Measurements from ENCODE around the gene SLC66A1. TPM values are rescaled to one million over a fixed set of nuclear protein-coding genes. Genes with fewer than 3 reads are reported as not detected.
A peak's percentile ranks its signal among the peaks of the same experiment; 100 is the strongest.
"Not testable (repeated sequence)": the region's sequence is repeated elsewhere in the genome, so short reads cannot be mapped to it uniquely, and the experiment has no call there.

SLC66A1 gene
- total RNA-seq, 2 experiments from 2014 or later = 2.3 to 3.7 TPM

GRCh38 chr1:19287436-19288185, 24.5 kb upstream of the SLC66A1 start:
- H3K4me3 Mint-ChIP-seq = peak overlapping the region; percentile 67
- CTCF ChIA-PET = no interaction called here
- peaks cover 19% of the 10 kb centered on the region for H3K36me3 Mint-ChIP-seq (ENCODE audit: low read depth)
- no peak overlapping the region for H3K4me3 ChIP-seq (ENCODE audit: low read length)
- peaks cover 14% of the 10 kb centered on the region for H3K27me3 Mint-ChIP-seq
- peaks cover 0 to 9% of the 10 kb centered on the region in 2 experiments for H3K9me3 ChIP-seq (ENCODE audit: control insufficient read depth in 1 of 2, insufficient read depth in 1 of 2, low read length in 2 of 2)
- no peak for DNase-seq
- POLR2A ChIA-PET = no interaction called here
- intact Hi-C loops (cut with DNase I, micrococcal nuclease) = no loop called here
- H3K27me3 ChIP-seq (ENCODE audit: control insufficient read depth in 1 of 2, insufficient read depth in 2 of 2, low read length in 2 of 2) = peaks cover 0 to 9% of the 10 kb centered on the region in 2 experiments
- no peak for ATAC-seq (ENCODE audit: poor library complexity)
- H3K36me3 ChIP-seq (ENCODE audit: insufficient read depth, low read length) = no peaks in the 10 kb centered on the region
- H3K9me3 Mint-ChIP-seq = no peaks in the 10 kb centered on the region
- H3K4me1 Mint-ChIP-seq (ENCODE audit: low read depth) = peaks cover 9% of the 10 kb centered on the region
- no peak for TF ChIP-seq CTCF (IDR thresholded peaks at IDR 0.05)
- no peak overlapping the region for H3K27ac Mint-ChIP-seq
- H3K27ac ChIP-seq (ENCODE audit: low read depth in 1 of 2, low read length in 2 of 2) = no peak overlapping the region
- H3K4me1 ChIP-seq (ENCODE audit: insufficient read depth, low read length) = peaks cover 8% of the 10 kb centered on the region

- CTCF ChIA-PET = interaction anchor here (1.2 kb wide), 1 partner anchor 24 kb away, joined by 3 read pairs; no protein-coding TSS in a partner anchor
- Mint-ChIP-seq H3K4me3 (peak within 1 kb of the TSS; percentile 67), H3K27me3 (peaks cover 14% of the 10 kb centered on the region), H3K36me3 (ENCODE audit: low read depth) (peaks cover 19% of the 10 kb centered on the region)
- H3K27ac ChIP-seq (ENCODE audit: low read depth in 1 of 2, low read length in 2 of 2); H3K4me1 Mint-ChIP-seq (ENCODE audit: low read depth); intact Hi-C loops (cut with DNase I, micrococcal nuclease); H3K27ac Mint-ChIP-seq; H3K9me3 Mint-ChIP-seq; POLR2A ChIA-PET; H3K27me3 ChIP-seq (ENCODE audit: control insufficient read depth in 1 of 2, insufficient read depth in 2 of 2, low read length in 2 of 2); H3K36me3 ChIP-seq (ENCODE audit: insufficient read depth, low read length); H3K4me1 ChIP-seq (ENCODE audit: insufficient read depth, low read length): not testable (repeated sequence)
- Histone ChIP-seq H3K4me3 (ENCODE audit: low read length) (peak within 1 kb of the TSS; percentile 42), H3K9me3 (ENCODE audit: control insufficient read depth in 1 of 2, insufficient read depth in 1 of 2, low read length in 2 of 2) (peaks cover 0 to 12% of the 10 kb centered on the region in 2 experiments)
- peak; percentile 95 for ATAC-seq (ENCODE audit: poor library complexity)
- DNase-seq = peak; percentile 33 to 79 (median 54)
Observed at GRCh38 chr1:19288324-19289241, 23.5 kb upstream of the SLC66A1 start, which contains the start of gene AKR7A3. Gene AKR7A3, minus strand, starts transcription at chr1:19288770. Its CDS starts 61 bp downstream, at chr1:19288709.

GRCh38 chr1:19289244-19289643, 22.9 kb upstream of the SLC66A1 start:
- DNase-seq (no peak), ATAC-seq (ENCODE audit: poor library complexity) (no peak)
- Mint-ChIP-seq H3K27me3 (peaks cover 14% of the 10 kb centered on the region), H3K27ac (no peak overlapping the region), H3K4me1 (ENCODE audit: low read depth) (peaks cover 9% of the 10 kb centered on the region), H3K36me3 (ENCODE audit: low read depth) (peaks cover 21% of the 10 kb centered on the region), H3K4me3 (peak overlapping the region; percentile 31), H3K9me3 (peaks cover 1% of the 10 kb centered on the region)
- Histone ChIP-seq H3K4me1 (ENCODE audit: insufficient read depth, low read length) (peaks cover 8% of the 10 kb centered on the region), H3K9me3 (ENCODE audit: control insufficient read depth in 1 of 2, insufficient read depth in 1 of 2, low read length in 2 of 2) (peaks cover under 1 to 18% of the 10 kb centered on the region in 2 experiments), H3K27ac (ENCODE audit: low read depth in 1 of 2, low read length in 2 of 2) (no peak overlapping the region), H3K27me3 (ENCODE audit: control insufficient read depth in 1 of 2, insufficient read depth in 2 of 2, low read length in 2 of 2) (peaks cover 0 to 9% of the 10 kb centered on the region in 2 experiments), H3K36me3 (ENCODE audit: insufficient read depth, low read length) (no peaks in the 10 kb centered on the region), H3K4me3 (ENCODE audit: low read length) (peak overlapping the region; percentile 42)
- POLR2A ChIA-PET = no interaction called here
- no peak for TF ChIP-seq CTCF (IDR thresholded peaks at IDR 0.05)
- CTCF ChIA-PET = interaction anchor here (1.2 kb wide), 1 partner anchor 24 kb away, joined by 3 read pairs; no protein-coding TSS in a partner anchor
- intact Hi-C loops (cut with DNase I, micrococcal nuclease) = no loop called here
